TTC549 (cell line): ENCODE results near the gene LTBP1.
"Not testable (repeated sequence)": the region's sequence is repeated elsewhere in the genome, so short reads cannot be mapped to it uniquely, and the experiment has no call there.

Source experiments
- FAIRE-seq: peaks from 2 replicates; lab custom pipeline; 2012; peaks lifted over from hg19 to GRCh38; lab: Jason Lieb, UNC

LTBP1 gene, protein sequence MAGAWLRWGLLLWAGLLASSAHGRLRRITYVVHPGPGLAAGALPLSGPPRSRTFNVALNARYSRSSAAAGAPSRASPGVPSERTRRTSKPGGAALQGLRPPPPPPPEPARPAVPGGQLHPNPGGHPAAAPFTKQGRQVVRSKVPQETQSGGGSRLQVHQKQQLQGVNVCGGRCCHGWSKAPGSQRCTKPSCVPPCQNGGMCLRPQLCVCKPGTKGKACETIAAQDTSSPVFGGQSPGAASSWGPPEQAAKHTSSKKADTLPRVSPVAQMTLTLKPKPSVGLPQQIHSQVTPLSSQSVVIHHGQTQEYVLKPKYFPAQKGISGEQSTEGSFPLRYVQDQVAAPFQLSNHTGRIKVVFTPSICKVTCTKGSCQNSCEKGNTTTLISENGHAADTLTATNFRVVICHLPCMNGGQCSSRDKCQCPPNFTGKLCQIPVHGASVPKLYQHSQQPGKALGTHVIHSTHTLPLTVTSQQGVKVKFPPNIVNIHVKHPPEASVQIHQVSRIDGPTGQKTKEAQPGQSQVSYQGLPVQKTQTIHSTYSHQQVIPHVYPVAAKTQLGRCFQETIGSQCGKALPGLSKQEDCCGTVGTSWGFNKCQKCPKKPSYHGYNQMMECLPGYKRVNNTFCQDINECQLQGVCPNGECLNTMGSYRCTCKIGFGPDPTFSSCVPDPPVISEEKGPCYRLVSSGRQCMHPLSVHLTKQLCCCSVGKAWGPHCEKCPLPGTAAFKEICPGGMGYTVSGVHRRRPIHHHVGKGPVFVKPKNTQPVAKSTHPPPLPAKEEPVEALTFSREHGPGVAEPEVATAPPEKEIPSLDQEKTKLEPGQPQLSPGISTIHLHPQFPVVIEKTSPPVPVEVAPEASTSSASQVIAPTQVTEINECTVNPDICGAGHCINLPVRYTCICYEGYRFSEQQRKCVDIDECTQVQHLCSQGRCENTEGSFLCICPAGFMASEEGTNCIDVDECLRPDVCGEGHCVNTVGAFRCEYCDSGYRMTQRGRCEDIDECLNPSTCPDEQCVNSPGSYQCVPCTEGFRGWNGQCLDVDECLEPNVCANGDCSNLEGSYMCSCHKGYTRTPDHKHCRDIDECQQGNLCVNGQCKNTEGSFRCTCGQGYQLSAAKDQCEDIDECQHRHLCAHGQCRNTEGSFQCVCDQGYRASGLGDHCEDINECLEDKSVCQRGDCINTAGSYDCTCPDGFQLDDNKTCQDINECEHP (N-terminal part only)

GRCh38 chr2:32946314-32947075 lies at the start of gene LTBP1:
Gene LTBP1, plus strand, starts transcription at chr2:32946953. Its CDS starts 372 bp downstream, at chr2:32947325.
- no peak for FAIRE-seq

GRCh38 chr2:32900246-32900973 lies 46.3 kb upstream of the LTBP1 start:
- no peak for FAIRE-seq

- no peak for FAIRE-seq
Measured at GRCh38 chr2:32901313-32901712, 45.4 kb upstream of the LTBP1 start.

DNA sequence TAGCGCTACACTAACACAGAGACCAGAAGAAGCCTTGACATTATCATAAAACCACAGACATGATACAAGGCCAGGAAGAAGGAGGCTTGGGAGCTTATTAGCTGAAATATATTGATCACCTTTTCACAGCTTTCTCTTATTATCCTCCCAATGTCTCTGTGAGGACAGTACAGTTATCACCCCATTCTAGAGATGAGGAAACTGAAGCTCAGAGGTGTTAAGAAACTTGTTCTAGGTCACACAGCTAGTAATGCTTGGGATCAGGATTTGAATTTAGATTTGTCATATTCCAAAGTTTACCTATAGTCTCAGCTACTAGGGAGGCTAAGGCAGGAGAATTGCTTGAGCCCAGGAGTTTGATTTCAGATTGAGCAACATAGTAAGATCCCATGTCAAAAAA lies 44.6 kb upstream of the LTBP1 start:
- FAIRE-seq, result no peak

DNA sequence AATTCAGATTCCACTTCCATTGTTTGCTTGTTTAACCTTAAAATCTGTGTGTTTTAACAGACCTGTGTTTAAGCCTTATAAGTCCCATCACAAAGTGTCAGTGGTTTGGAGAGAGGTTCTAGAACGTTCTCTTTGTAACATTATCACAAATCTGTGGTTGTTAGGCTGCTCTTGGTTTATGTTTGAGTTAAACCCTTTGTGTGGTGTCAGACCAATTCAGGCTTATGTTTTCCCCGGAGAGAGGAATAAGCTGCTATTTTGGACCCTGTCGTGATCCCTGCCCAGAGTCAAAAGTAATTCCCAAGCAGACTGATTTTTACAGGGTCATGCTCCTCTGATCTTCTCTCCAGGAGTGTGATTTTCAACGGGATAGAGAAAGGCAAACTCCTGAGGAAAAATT lies 43.8 kb upstream of the LTBP1 start:
- FAIRE-seq, result no peak

GRCh38 chr2:32904074-32904473 lies 42.7 kb upstream of the LTBP1 start:
- FAIRE-seq, result no peak

DNA sequence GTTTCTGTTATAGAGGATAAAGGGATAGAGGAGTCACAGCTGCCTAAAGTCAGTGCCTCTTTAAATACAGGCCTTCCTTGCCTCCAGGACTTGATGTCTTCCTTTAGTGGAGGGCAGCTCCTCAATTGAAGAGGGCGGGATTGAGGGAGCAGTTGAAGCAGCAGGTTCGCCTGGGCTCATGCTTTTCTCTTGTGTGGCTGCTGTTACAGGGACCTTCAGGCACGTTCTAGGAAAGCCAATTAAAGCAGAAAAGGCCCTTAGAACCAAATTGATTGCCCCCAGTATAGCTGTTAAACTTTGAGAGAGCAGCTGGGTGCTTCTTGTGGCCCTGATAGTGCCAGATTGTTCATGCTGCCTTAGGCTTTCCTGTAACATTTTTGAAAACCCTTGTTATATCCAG lies 42.0 kb upstream of the LTBP1 start:
- no peak for FAIRE-seq

DNA sequence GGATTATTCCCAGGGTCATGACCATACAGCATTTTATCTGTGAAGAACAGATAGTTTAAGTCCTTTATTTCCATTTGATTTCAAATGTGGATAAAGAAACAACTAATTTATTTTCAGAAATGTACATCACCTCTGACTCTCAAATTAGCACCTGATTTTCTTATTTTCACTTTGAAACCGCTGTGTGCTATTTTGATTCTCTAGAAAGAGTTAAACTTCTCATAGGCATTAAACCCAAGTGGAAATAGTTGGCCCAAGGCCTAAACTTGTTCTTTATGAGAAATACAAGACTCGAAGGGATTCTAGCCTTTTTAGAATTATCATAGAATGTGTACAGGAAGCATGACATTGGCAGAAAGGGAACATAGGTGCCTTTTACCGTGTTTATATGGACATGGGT lies 41.5 kb upstream of the LTBP1 start:
- no peak for FAIRE-seq

DNA sequence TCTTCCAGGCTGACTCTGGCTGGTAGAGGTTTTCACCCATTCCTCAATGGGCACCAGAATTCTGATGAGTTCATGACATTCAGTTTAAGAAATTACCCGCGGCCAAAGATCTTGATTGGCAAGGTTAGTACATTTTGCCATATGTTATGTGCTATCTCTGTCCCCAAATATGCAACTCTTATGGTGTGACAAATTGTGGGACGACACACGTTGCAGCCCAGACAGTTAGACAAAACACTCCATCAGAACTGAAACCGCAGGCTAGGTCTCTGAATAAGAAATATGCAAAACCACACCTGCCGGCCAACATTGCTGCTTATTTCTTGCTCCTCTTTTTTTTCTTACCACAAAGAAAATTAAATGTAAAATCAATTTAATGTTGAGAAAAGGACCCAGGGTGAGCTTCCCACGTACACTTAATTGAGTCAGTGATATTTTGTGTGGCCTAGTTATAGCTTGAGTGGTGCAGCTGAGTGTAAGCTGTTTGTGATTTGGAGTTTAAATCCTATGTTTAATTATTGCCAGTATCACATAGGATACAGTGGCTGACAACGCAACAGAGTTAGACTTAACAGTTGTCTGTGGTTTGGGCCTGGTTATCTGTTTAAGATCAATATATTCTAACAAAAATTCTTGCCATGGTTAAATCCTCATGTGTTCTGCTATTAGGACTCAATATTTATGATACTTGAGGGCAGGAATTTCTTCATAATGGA lies 35.7 kb upstream of the LTBP1 start:
- FAIRE-seq, result no peak

- FAIRE-seq, result no peak
Measured at GRCh38 chr2:32915694-32916093, 31.1 kb upstream of the LTBP1 start.

DNA sequence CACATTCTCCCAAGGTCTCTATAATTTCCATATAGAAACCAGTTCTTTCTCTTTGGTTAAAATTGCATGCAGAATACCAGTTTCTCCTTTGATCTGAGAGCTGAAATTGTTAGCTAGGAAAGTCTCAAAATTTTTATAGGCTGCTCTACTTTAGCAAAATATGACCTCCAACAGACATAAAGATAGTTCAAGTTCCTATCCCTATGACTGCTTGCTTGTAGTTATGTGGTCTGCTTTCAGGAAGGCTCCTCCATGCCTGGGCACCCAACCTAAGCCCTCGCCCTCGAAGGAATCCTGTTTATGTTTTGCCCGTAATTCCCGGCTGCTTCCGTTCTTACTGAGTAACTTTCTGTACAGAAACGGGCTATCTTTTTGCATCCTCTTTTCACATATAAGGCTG lies 28.0 kb upstream of the LTBP1 start:
- no peak for FAIRE-seq

GRCh38 chr2:32919901-32920300 lies 26.9 kb upstream of the LTBP1 start:
- FAIRE-seq, result not testable (repeated sequence)

GRCh38 chr2:32921486-32921885 lies 25.3 kb upstream of the LTBP1 start:
- FAIRE-seq, result not testable (repeated sequence)

DNA sequence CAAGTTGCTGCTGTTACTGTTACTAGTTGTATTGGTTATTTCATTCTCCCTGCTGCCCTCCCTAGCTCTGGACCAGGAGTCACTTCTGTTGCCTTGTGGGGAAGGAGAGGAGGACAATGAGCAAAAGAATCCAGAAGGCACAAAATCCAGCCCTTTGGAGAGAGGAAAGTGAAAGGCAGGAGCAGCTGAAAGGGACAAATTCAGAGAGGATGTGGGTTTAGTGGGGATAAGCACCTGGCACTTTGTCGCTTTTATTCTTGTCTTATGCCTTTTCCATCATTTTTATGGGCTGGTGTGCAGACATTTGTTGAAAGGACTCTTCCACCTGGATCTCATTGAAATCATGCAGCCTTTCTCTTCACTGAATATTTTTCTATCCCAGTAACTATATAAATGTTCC lies 24.3 kb upstream of the LTBP1 start:
- no peak for FAIRE-seq

- no peak for FAIRE-seq
Measured at GRCh38 chr2:32923109-32923508, 23.6 kb upstream of the LTBP1 start.

- no peak for FAIRE-seq
Measured at GRCh38 chr2:32925283-32925815, 21.4 kb upstream of the LTBP1 start.

- FAIRE-seq, result no peak
Measured at GRCh38 chr2:32925976-32926707, 20.6 kb upstream of the LTBP1 start.

- FAIRE-seq, result no peak
Measured at GRCh38 chr2:32926708-32927084, 20.1 kb upstream of the LTBP1 start.

DNA sequence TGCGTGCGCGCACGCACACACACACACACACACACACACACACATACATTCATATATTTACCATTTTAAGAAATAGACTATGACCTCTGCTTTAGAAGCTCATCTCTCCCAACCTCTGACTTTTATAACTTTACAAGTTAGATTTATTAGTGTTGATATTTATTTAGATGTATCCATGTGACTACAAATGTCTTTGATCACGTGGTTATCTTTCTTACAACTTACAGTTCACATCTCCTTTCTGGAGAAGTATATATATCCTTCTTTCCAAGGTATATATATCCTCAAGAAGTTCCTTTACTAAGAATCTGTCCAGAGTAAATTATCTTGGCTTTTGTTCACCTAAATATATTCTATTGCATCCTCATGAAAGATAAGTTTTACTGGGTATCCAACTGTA lies 16.3 kb upstream of the LTBP1 start:
- FAIRE-seq, result no peak

GRCh38 chr2:32931519-32931918 lies 15.2 kb upstream of the LTBP1 start:
- FAIRE-seq, result no peak
